Astrocyte of the cerebellum (primary cell): ENCODE measurements around the gene MAP1LC3A.

Source experiments
- DNase-seq: peaks from one replicate; pipeline ENCODE4 v3.0.0-alpha.2; 2011; ENCODE audit warnings: low read depth
- H3K4me3 ChIP-seq: 2 replicates; pipeline ENCODE4 v1.5.1; 2011; ENCODE audit warnings: mild to moderate bottlenecking, low read depth, low read length, moderate library complexity
- CTCF ChIP-seq: IDR thresholded peaks from 2 replicates; pipeline ENCODE4 v1.5.1; 2012; ENCODE audit warnings: low read length, low read depth, moderate library complexity, mild to moderate bottlenecking; ENCODE audit errors: missing control alignments
- in situ Hi-C: cut with HindIII; loops from 2 replicates; pipeline ENCODE4 v1.10.0; 2017; ENCODE audit warnings: low sequenced_read_pairs

MAP1LC3A gene

GRCh38 chr20:34607066-34607465 lies 48.5 kb downstream of the MAP1LC3A start:
- in situ Hi-C loops = no loop called here

More at GRCh38 chr20:34607066-34607465, 48.5 kb downstream of the MAP1LC3A start:
- H3K4me3 ChIP-seq = no peak overlapping the region
- TF ChIP-seq CTCF = no peak
- DNase-seq = no peak
